Stimulated activated naive B cell treated with anti-CD40 and anti-IgM and Interleukin-4, amounts not matched to agents 10 μg/mL and 1 μg/mL and 100 μg/mL, for 72 hours (primary cell): ENCODE measurements around the gene MICALL2.
"Not testable (repeated sequence)": the region's sequence is repeated elsewhere in the genome, so short reads cannot be mapped to it uniquely, and the experiment has no call there.

Experiments used
- ATAC-seq, 2 donors: fragments of 150-1000 bp; cut with Tn5 transposase; replicated peaks; 2 replicates each; pipeline ENCODE4 v1.10.0; 2021; ENCODE audit warnings: moderate library complexity in 1 of 2
- DNase-seq: peaks from one replicate; pipeline ENCODE4 v3.0.0; 2021
- H3K27ac Mint-ChIP-seq: one replicate; pipeline ENCODE4 v1.8.0; 2022; ENCODE audit warnings: mild to moderate bottlenecking, mixed read lengths
- H3K27me3 Mint-ChIP-seq, 2 donors: one replicate each; pipeline ENCODE4 v1.8.0; 2022; ENCODE audit warnings: mixed read lengths in 2 of 2
- H3K36me3 Mint-ChIP-seq, 2 donors: one replicate each; pipeline ENCODE4 v1.8.0; 2022; ENCODE audit warnings: mixed read lengths in 2 of 2, mild to moderate bottlenecking in 1 of 2
- H3K4me1 Mint-ChIP-seq, 2 donors: one replicate each; pipeline ENCODE4 v1.8.0; 2022; ENCODE audit warnings: mixed read lengths in 2 of 2, mild to moderate bottlenecking in 1 of 2
- H3K4me3 Mint-ChIP-seq, 2 donors: one replicate each; pipeline ENCODE4 v1.8.0; 2022; ENCODE audit warnings: mild to moderate bottlenecking in 2 of 2, mixed read lengths in 2 of 2, moderate library complexity in 1 of 2
- H3K9me3 Mint-ChIP-seq, 2 donors: one replicate each; pipeline ENCODE4 v1.8.0; 2022; ENCODE audit warnings: mixed read lengths in 2 of 2, mild to moderate bottlenecking in 1 of 2

Gene MICALL2

DNA sequence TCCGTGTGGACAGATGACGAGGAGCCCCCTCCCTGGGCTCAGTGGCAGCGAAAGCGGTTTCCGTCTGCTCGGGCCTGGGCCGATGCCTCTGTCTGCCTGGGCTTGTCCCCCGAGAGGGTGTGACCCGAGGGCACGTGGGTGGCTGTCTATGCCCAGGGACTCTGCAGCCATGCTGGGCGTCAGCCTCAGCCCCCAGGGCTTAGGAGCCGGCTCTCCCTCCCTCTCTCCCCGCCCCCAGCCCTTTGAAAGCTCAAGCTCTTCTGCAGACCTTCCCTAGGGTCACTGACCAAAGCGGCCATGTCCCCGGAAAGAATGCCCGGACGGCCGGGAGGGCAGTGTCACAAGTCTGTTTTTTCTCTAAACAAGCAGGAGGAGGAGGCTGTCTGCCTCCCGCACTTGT lies 7.1 kb downstream of the MICALL2 start:
- H3K36me3 Mint-ChIP-seq = no peaks in the 10 kb centered on the region
- no peak for DNase-seq
- no peaks in the 10 kb centered on the region for H3K4me1 Mint-ChIP-seq
- no peaks in the 10 kb centered on the region for H3K9me3 Mint-ChIP-seq
- H3K27ac Mint-ChIP-seq = no peak overlapping the region
- ATAC-seq = no peak
- peaks cover 4 to 5% of the 10 kb centered on the region in 2 donors for H3K27me3 Mint-ChIP-seq
- H3K4me3 Mint-ChIP-seq = no peak overlapping the region

DNA sequence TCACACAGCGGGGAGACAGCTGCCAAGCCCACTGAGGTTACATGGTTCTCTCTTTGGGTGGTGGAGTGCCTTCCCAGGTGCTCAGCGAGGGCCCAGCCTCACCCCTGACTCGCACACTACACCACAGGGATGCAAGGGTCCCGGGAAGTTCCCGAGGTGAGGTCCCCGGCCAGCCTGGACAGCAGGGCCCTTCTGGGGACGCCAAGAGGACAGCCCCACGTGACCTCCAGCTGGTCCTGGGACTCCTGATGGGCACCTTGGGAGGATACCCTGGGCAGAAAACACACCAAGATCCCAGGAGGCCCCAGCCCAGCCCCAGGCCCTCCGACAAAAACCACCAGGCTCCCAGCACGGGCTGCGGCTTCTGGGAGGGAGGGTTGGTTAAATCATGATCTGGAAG lies 8.3 kb downstream of the MICALL2 start:
- DNase-seq (no peak), ATAC-seq (no peak)
- no peaks in the 10 kb centered on the region for H3K4me1 Mint-ChIP-seq
- H3K9me3 Mint-ChIP-seq = no peaks in the 10 kb centered on the region
- H3K36me3 Mint-ChIP-seq = no peaks in the 10 kb centered on the region
- no peak overlapping the region for H3K27ac Mint-ChIP-seq
- H3K27me3 Mint-ChIP-seq = peaks cover 4 to 5% of the 10 kb centered on the region in 2 donors
- H3K4me3 Mint-ChIP-seq = no peak overlapping the region

DNA sequence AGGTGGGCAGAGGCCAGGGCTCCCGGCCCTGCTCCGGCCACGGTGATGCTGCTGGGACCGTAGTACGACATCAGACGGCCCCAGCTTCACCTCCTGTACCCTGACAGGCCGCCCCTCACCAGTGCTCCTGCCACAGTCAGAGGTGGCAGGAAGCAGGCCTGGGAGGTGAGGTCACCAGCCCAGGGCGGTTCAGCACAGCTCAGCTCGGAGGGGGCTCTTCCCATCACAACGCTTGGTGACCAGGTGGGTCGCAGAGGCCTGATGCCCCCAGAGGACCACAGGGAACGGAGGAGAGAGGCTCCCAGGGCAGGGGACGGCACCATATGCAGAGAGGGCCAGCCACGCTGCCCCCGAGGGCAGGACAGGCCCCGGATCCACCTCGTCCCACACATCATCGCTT lies 8.8 kb downstream of the MICALL2 start:
- no peak overlapping the region for H3K4me3 Mint-ChIP-seq

DNA sequence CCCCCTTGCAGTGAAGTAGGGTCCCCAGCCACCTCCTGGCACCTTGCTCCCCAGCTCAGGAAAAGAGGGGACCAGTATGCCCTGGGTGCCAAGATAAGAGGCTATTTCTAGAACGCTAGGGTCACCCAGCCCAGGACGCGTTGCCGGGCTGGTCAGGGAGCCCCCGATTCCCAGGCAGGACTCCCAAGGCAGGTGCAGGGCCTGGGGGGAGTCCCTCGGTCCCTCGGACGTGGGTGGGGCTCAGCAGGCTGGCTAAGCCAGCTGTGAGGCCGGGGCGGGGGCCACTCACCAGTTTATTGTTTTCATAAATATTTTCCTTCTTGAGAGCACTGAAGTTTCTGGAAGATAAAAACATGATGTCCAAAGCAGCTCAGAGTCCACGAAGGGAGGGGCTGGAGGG lies 9.3 kb downstream of the MICALL2 start:
- Mint-ChIP-seq H3K4me1 (no peaks in the 10 kb centered on the region), H3K27me3 (peaks cover 4 to 5% of the 10 kb centered on the region in 2 donors), H3K27ac (no peak overlapping the region), H3K4me3 (no peak overlapping the region), H3K36me3 (no peaks in the 10 kb centered on the region), H3K9me3 (no peaks in the 10 kb centered on the region)
- ATAC-seq (no peak), DNase-seq (no peak)

More for the DNA sequence above, 8.8 kb downstream of the MICALL2 start:
- ATAC-seq (no peak), DNase-seq (no peak)
- Mint-ChIP-seq H3K27ac (no peak overlapping the region), H3K36me3 (no peaks in the 10 kb centered on the region), H3K9me3 (no peaks in the 10 kb centered on the region), H3K27me3 (peaks cover 4 to 5% of the 10 kb centered on the region in 2 donors), H3K4me1 (no peaks in the 10 kb centered on the region)

DNA sequence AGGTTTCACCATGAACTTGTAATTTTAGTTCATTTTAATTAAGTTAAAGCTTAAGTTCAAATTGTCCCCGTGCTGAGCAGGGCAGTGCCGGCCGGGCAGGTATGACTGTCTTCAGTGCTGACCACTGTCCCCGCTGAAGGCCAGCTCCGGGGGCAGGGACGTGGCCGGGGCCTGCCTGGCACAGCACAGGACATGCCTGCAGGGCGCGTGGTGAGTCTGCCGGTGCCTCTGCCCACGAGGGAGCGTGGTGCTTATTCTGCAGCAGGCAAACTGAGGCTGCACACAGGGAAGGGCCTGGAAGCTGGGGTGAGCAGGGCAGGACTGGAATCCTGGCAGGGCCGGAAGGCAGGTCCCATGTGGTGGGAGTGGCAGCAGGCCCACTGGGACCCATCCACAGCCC lies 9.8 kb downstream of the MICALL2 start:
- ATAC-seq = no peak

DNA sequence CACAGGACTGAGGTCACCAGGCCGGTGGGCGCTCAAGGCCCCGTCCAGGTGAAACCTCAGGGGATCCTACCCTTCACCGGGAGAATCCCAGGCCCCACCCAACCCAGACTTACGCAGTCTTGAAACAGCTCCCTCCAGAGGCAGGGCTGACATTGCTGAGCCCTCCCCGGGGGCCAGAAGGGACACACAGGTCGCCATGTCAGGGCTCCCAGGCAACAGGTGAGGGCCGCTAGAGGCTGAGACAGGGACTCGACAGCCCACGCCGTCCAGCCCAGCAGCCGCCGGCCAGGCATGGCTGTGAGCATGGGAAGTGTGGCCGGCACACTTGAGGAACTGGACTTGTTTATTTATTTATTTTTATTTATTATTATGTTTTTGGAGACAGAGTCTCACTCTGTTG lies 10.3 kb downstream of the MICALL2 start:
- peaks cover under 1 to 5% of the 10 kb centered on the region in 2 donors for H3K27me3 Mint-ChIP-seq
- ATAC-seq = no peak
- no peaks in the 10 kb centered on the region for H3K9me3 Mint-ChIP-seq
- no peak for DNase-seq
- no peaks in the 10 kb centered on the region for H3K4me1 Mint-ChIP-seq
- H3K36me3 Mint-ChIP-seq = no peaks in the 10 kb centered on the region
- no peak overlapping the region for H3K27ac Mint-ChIP-seq
- no peak overlapping the region for H3K4me3 Mint-ChIP-seq

More for the DNA sequence above, 9.8 kb downstream of the MICALL2 start:
- Mint-ChIP-seq H3K9me3 (no peaks in the 10 kb centered on the region), H3K27ac (no peak overlapping the region), H3K4me1 (no peaks in the 10 kb centered on the region), H3K4me3 (no peak overlapping the region), H3K36me3 (no peaks in the 10 kb centered on the region), H3K27me3 (peaks cover 4 to 5% of the 10 kb centered on the region in 2 donors)
- no peak for DNase-seq

GRCh38 chr7:1447551-1448244 lies 11.6 kb downstream of the MICALL2 start:
- Mint-ChIP-seq H3K27me3 (peaks cover 0 to under 1% of the 10 kb centered on the region in 2 donors), H3K4me3 (no peak overlapping the region), H3K36me3 (no peaks in the 10 kb centered on the region), H3K9me3 (no peaks in the 10 kb centered on the region), H3K27ac (no peak overlapping the region), H3K4me1 (no peaks in the 10 kb centered on the region)
- DNase-seq (no peak), ATAC-seq (peak in 1 of 2 donors; percentile 13)

DNA sequence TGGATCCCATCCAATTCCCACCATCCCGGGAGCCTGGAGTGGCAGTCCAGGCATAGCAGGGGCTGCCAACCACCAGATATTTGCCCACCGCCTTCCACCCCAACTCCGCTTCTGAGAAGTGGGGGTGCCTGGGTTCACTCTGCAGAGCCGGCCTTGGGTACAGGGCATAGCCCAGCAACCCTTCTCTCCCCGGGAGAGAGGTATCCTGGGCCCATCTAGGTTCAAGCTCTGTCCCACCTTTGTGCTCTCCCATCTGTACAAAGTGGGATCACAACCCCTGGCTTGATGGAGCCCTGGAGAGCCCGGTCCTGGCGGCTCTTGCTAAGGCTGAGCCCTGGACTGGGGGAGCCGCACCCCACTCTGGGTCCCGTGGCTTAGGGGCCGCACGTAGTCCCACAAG lies 12.2 kb downstream of the MICALL2 start:
- ATAC-seq (peak; percentile 21 to 45), DNase-seq (no peak)
- Mint-ChIP-seq H3K4me1 (no peaks in the 10 kb centered on the region), H3K36me3 (no peaks in the 10 kb centered on the region), H3K27me3 (no peaks in the 10 kb centered on the region), H3K9me3 (no peaks in the 10 kb centered on the region), H3K27ac (no peak overlapping the region), H3K4me3 (no peak overlapping the region)

DNA sequence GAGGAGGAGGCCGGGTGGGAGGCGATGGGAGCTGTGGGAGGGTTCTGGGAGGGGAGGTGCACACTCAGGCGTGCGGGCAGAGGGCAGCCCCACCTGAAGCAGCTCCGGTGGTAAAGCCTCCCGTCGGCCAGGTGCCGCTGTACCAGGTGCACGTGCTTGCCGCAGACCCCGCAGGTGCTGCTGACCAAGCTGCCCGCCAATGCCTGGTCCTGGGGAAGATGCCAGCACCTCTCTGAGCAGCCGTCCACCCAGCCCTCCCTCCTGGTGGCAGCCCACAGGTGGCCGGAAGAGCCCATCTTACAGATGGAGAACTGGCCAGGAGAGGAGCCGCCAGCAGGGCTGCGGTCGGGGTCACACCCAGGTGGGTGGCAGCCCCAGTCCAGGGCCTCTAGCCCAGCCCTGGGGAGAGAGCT lies 12.6 kb downstream of the MICALL2 start:
- Mint-ChIP-seq H3K9me3 (no peaks in the 10 kb centered on the region), H3K36me3 (no peaks in the 10 kb centered on the region), H3K27me3 (no peaks in the 10 kb centered on the region), H3K4me1 (no peaks in the 10 kb centered on the region), H3K27ac (no peak overlapping the region), H3K4me3 (no peak overlapping the region)
- peak; percentile 23 to 47 for ATAC-seq
- no peak for DNase-seq

DNA sequence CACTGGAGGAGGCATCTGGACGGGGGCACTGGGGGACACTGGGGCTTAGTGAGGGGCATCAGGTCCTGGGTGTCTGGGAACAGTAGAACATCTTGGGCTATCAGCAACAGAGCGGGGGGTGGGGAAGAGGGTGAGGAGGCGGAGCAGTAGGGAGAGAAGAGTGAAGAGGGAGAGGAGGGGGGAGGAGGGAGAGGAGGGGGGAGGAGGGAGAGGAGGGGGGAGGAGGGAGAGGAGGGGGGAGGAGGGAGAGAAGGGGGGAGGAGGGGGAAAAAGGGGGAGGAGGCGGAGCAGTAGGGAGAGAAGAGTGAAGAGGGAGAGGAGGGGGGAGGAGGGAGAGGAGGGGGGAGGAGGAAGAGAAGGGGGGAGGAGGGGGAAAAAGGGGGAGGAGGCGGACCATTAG lies 13.2 kb downstream of the MICALL2 start:
- not testable (repeated sequence) for DNase-seq, H3K9me3 Mint-ChIP-seq, ATAC-seq, H3K27ac Mint-ChIP-seq, H3K36me3 Mint-ChIP-seq, H3K4me1 Mint-ChIP-seq, H3K27me3 Mint-ChIP-seq, H3K4me3 Mint-ChIP-seq

GRCh38 chr7:1445341-1445740 lies 13.9 kb downstream of the MICALL2 start:
- H3K4me1 Mint-ChIP-seq = no peaks in the 10 kb centered on the region
- H3K27me3 Mint-ChIP-seq = no peaks in the 10 kb centered on the region
- ATAC-seq (no peak), DNase-seq (no peak)
- H3K4me3 Mint-ChIP-seq = no peak overlapping the region
- no peak overlapping the region for H3K27ac Mint-ChIP-seq
- no peaks in the 10 kb centered on the region for H3K36me3 Mint-ChIP-seq
- no peaks in the 10 kb centered on the region for H3K9me3 Mint-ChIP-seq

DNA sequence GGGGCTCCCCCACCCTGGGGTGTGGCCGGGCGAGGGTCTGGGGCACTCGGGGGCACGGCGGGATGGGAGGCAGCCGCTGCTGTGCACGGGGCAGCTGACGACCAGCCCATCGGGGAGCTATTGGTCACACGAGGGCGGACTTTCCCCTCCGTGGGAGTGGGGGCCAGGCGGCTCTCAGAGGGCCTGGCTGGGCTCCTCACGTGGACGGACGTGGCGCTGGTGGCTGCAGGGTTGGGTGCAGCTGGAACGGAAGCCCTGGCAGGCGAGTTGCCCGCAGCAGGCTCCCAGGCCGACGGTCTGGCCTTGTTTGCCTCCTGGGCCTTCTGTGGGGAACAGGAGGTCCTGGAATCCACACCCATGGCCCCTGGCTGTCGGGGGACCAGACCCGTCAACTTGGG lies 14.3 kb downstream of the MICALL2 start:
- Mint-ChIP-seq H3K9me3 (no peaks in the 10 kb centered on the region), H3K27me3 (no peaks in the 10 kb centered on the region), H3K4me1 (no peaks in the 10 kb centered on the region), H3K27ac (no peak overlapping the region), H3K36me3 (no peaks in the 10 kb centered on the region), H3K4me3 (no peak overlapping the region)
- no peak for DNase-seq
- no peak for ATAC-seq

DNA sequence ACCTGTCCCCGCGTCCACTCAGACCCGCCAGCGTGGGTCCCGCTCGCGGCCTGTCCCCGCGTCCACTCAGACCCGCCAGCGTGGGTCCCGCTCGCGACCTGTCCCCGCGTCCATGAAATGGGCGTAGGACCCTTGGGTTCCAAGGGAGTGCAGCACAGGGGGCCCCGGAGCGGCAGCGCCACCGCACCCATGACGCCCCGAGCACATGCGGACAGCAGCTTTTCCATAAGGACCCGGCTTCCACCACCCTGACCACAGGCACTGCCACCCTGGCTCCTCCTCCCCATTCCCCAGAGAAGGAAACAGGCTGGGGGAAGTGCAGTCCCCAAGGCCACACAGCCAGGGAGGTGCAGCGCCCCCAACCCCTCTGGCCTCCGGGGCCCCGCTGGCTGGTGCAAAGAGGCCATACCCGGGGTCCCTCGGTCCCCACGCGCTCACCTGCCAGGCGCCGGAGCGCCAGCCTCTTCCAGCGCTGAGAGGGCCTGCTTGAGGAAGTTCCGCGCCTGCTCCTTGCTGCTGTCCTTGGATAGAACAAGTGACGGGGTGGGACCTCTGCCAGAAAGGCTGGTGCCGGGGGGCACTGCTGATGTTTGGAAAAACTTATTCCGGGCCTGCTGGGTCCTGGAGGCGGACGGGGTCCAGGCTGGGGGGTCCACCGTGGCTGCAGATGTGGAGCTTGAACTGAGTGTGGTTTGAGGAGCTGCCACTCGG lies 14.9 kb downstream of the MICALL2 start:
- no peaks in the 10 kb centered on the region for H3K4me1 Mint-ChIP-seq
- H3K4me3 Mint-ChIP-seq = no peak overlapping the region
- H3K27me3 Mint-ChIP-seq = no peaks in the 10 kb centered on the region
- no peak for DNase-seq
- H3K27ac Mint-ChIP-seq = no peak overlapping the region
- no peaks in the 10 kb centered on the region for H3K9me3 Mint-ChIP-seq
- H3K36me3 Mint-ChIP-seq = no peaks in the 10 kb centered on the region
- no peak for ATAC-seq

DNA sequence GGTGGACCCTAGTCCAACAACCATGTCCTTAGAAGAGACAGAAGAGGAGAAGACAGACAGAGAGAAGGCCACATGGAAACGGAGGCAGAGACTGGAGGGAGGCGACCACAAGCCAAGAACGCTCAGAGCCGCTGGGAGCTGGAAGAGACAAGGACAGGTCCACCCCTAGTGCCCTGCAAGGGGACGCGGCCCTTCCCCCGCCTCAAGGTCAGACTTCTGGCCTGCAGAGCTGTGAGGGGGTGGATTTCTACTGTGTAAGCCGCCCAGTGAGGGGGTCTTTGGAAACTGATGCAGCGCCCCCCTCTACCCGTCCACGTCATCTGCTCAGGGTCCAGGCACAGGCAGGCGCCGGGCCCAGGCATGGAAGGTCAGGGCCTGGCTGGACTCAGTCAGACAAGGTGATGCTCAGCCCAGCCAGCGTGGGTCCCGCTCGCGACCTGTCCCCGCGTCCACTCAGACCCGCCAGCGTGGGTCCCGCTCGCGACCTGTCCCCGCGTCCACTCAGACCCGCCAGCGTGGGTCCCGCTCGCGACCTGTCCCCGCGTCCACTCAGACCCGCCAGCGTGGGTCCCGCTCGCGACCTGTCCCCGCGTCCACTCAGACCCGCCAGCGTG lies 15.6 kb downstream of the MICALL2 start:
- H3K4me3 Mint-ChIP-seq, H3K36me3 Mint-ChIP-seq, H3K4me1 Mint-ChIP-seq, H3K27ac Mint-ChIP-seq, H3K9me3 Mint-ChIP-seq, DNase-seq, H3K27me3 Mint-ChIP-seq, ATAC-seq: not testable (repeated sequence)
